ENCODE data around the gene TSPAN9.
"Not testable (repeated sequence)": the region's sequence is repeated elsewhere in the genome, so short reads cannot be mapped to it uniquely, and the experiment has no call there.

Gene TSPAN9

GRCh38 chr12:3045494-3045893, 31.7 kb upstream of the TSPAN9 start:
- DNase-seq, result no peak

- no peak for DNase-seq
These were observed 31.2 kb upstream of the TSPAN9 start for GRCh38 chr12:3045989-3046388.

- no peak for DNase-seq
These were observed 30.6 kb upstream of the TSPAN9 start for GRCh38 chr12:3046441-3047200.

- DNase-seq, result no peak
These were observed 29.2 kb upstream of the TSPAN9 start for GRCh38 chr12:3047961-3048360.

GRCh38 chr12:3048540-3048939, 28.6 kb upstream of the TSPAN9 start:
- DNase-seq, result no peak

GRCh38 chr12:3049176-3049575, 28.0 kb upstream of the TSPAN9 start:
- DNase-seq, result no peak

GRCh38 chr12:3049611-3050249, 27.4 kb upstream of the TSPAN9 start:
- DNase-seq, result no peak

GRCh38 chr12:3054374-3054773, 22.8 kb upstream of the TSPAN9 start:
- no peak for DNase-seq

- DNase-seq, result no peak
These were observed 22.0 kb upstream of the TSPAN9 start for GRCh38 chr12:3055026-3055703.

- DNase-seq, result no peak
These were observed 21.3 kb upstream of the TSPAN9 start for GRCh38 chr12:3055704-3056467.

GRCh38 chr12:3061059-3061458, 16.1 kb upstream of the TSPAN9 start:
- no peak for DNase-seq

GRCh38 chr12:3061501-3062215, 15.5 kb upstream of the TSPAN9 start:
- no peak for DNase-seq

GRCh38 chr12:3065300-3065699, 11.9 kb upstream of the TSPAN9 start:
- no peak for DNase-seq

GRCh38 chr12:3065846-3066245, 11.3 kb upstream of the TSPAN9 start:
- not testable (repeated sequence) for DNase-seq

GRCh38 chr12:3069714-3070113, 7.5 kb upstream of the TSPAN9 start:
- DNase-seq, result no peak

GRCh38 chr12:3071107-3071506, 6.1 kb upstream of the TSPAN9 start:
- no peak for DNase-seq

GRCh38 chr12:3071710-3072109, 5.5 kb upstream of the TSPAN9 start:
- DNase-seq, result no peak

- DNase-seq, result peak; percentile 90
These were observed 3.5 kb upstream of the TSPAN9 start for GRCh38 chr12:3073438-3074250.

- no peak for DNase-seq
These were observed 1.9 kb upstream of the TSPAN9 start for GRCh38 chr12:3075315-3075714.

GRCh38 chr12:3077572-3078081, 448 bp downstream of the TSPAN9 start:
- no peak for DNase-seq

GRCh38 chr12:3078086-3078820, 1.1 kb downstream of the TSPAN9 start:
- DNase-seq, result no peak
